Activated T-cell treated with anti-CD3 and anti-CD28 coated beads, Interleukin-2, amount 50 U/mL, for 4 hours (primary cell): ENCODE measurements around the gene SDR39U1. TPM values are rescaled to one million over a fixed set of nuclear protein-coding genes. Genes with fewer than 3 reads are reported as not detected.
"Not testable (repeated sequence)": the region's sequence is repeated elsewhere in the genome, so short reads cannot be mapped to it uniquely, and the experiment has no call there.

Source experiments
- ATAC-seq, 2 donors: fragments of 200-7000 bp; cut with Tn5 transposase; one replicate each; pipeline ENCODE4 v1.10.0; 2021
- DNase-seq: peaks from one replicate; pipeline ENCODE4 v3.0.0-alpha.2; 2020
- H3K27me3 Mint-ChIP-seq: one replicate; pipeline ENCODE4 v1.8.0; 2021; ENCODE audit warnings: low read depth, mixed read lengths
- H3K36me3 Mint-ChIP-seq: one replicate; pipeline ENCODE4 v1.8.0; 2022; ENCODE audit warnings: mixed read lengths; ENCODE audit not compliant: insufficient read depth
- H3K4me1 Mint-ChIP-seq: one replicate; pipeline ENCODE4 v1.8.0; 2021; ENCODE audit warnings: low read depth, mixed read lengths
- H3K4me3 Mint-ChIP-seq: one replicate; pipeline ENCODE4 v1.8.0; 2021; ENCODE audit warnings: mild to moderate bottlenecking, moderate library complexity, mixed read lengths
- H3K9me3 Mint-ChIP-seq: one replicate; pipeline ENCODE4 v1.8.0; 2021; ENCODE audit warnings: mixed read lengths
- total RNA-seq, 3 donors: library from RNA; stranded (reverse); gene quantifications; one replicate each; pipeline ENCODE4 v1.2.1, GENCODE V29; 2021

SDR39U1 gene
- total RNA-seq, 3 donors from 2014 or later = 52.6 to 59.9 (median 59.4) TPM

DNA sequence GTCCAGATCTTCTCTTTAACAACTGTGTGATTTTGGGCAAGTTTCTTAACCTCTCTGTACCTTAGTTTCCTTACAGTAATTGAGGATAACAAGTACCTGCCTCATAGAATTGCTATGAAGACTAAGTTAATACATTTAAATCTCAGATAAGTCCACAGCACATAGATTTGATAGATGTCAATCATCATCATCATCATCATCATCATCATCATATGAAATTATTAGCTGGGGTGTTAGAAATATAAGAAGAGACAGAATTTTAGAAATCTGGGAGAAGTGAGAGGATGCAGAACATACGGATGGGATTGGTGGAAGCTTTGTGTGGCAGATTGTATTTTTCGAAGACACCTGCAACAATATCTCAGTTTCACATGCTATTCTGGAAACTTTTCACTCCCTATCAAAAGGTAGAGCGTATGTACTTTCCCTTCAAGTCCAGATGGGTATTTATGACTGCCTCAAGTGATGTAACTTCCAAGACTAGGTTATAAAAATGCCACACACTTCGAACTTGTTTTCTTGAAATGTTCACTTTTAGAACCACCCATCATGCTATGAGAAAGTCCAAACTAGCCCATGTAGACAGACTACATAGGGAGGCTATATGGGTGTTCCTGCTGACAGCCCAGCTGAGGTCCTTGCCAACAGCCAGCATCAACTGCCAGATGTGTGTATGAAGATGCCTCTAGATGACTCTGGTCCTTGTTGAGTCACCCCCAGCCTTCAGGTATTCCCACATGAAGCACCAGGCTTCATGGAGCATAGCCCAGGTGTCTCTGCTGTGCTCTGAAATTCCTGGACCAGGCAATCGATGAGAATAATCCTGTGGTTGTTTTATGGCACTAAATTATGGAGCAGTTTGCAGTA lies 20.7 kb upstream of the SDR39U1 start:
- H3K9me3 Mint-ChIP-seq = no peaks in the 10 kb centered on the region
- no peaks in the 10 kb centered on the region for H3K27me3 Mint-ChIP-seq
- H3K36me3 Mint-ChIP-seq = peaks cover 3% of the 10 kb centered on the region
- ATAC-seq (no peak), DNase-seq (no peak)
- H3K4me1 Mint-ChIP-seq = peaks cover 32% of the 10 kb centered on the region
- H3K4me3 Mint-ChIP-seq = no peak overlapping the region

DNA sequence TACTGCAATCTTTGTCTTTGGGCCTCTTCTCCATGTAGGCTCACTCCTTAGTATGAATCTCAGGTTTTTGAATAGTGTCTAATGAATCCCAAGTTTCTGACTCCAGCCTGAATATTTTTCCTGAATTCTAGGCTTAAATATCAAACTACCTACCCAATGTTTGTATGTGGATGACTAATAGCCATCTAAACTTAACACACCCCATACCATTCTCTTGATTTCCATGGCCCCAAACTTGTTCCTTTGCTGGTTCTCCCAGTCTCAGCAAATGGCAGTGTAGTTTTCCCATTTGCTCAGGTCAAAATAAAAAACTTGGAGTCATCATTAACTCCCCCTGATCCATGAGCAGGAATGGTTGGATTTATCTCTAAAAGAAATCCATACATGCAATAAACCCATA lies 18.8 kb upstream of the SDR39U1 start:
- ATAC-seq = no peak
- DNase-seq = no peak
- H3K9me3 Mint-ChIP-seq = peaks cover 4% of the 10 kb centered on the region
- no peaks in the 10 kb centered on the region for H3K27me3 Mint-ChIP-seq
- H3K36me3 Mint-ChIP-seq = peaks cover 5% of the 10 kb centered on the region
- H3K4me1 Mint-ChIP-seq = peaks cover 35% of the 10 kb centered on the region
- H3K4me3 Mint-ChIP-seq = no peak overlapping the region

- Mint-ChIP-seq H3K27me3 (no peaks in the 10 kb centered on the region), H3K4me1 (peaks cover 17% of the 10 kb centered on the region), H3K4me3 (no peak overlapping the region), H3K9me3 (peaks cover 4% of the 10 kb centered on the region), H3K36me3 (peaks cover 5% of the 10 kb centered on the region)
- no peak for DNase-seq
- ATAC-seq = no peak
Observed at GRCh38 chr14:24459331-24459730, 16.8 kb upstream of the SDR39U1 start.

DNA sequence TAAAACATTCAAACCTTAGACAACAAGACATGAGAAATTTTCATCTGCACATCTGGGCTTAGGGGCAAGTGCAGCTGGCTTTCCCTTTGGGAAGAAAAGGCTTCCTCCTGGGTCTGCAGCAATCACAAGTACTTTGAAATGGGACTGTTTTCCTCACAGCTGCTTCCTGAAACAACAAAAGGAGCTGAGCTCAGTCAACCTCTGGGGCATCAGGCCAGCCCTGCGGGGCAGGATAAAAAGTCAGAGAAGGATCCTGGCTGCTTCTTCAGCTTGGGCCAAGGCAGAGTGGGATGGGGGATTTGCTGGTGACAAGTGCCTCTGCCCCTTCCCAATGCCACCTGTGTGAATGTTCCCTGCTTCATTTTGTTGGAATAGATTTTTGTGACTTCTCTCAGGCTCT lies 16.2 kb upstream of the SDR39U1 start:
- no peaks in the 10 kb centered on the region for H3K27me3 Mint-ChIP-seq
- H3K9me3 Mint-ChIP-seq = peaks cover 4% of the 10 kb centered on the region
- no peak for DNase-seq
- H3K4me3 Mint-ChIP-seq = no peak overlapping the region
- H3K36me3 Mint-ChIP-seq = peaks cover 5% of the 10 kb centered on the region
- H3K4me1 Mint-ChIP-seq = peaks cover 11% of the 10 kb centered on the region
- no peak for ATAC-seq

DNA sequence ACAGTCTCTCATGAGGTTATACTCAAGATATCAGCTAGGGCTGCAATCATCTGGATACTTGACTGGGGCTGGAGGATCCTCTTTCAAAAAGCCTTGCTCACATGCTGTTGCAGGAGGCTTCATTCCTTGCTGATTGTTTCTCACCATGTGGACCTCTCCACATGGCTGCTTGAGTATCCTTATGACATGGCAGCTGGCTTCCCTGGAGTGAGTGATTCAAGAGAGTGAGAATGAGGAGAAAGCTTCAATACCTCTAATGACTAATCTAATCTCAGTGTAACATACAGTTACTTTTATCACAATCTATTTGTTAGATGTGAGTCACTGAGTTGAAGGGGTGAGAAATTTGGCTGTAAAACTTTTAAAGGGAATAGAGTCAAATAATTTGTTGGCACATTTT lies 14.4 kb upstream of the SDR39U1 start:
- H3K36me3 Mint-ChIP-seq = peaks cover 11% of the 10 kb centered on the region
- H3K4me3 Mint-ChIP-seq = no peak overlapping the region
- DNase-seq (no peak), ATAC-seq (peak; percentile 80 to 83)
- no peaks in the 10 kb centered on the region for H3K27me3 Mint-ChIP-seq
- H3K9me3 Mint-ChIP-seq = peaks cover 4% of the 10 kb centered on the region
- peaks cover 4% of the 10 kb centered on the region for H3K4me1 Mint-ChIP-seq

GRCh38 chr14:24450828-24451227 lies 8.3 kb upstream of the SDR39U1 start:
- not testable (repeated sequence) for H3K27me3 Mint-ChIP-seq, DNase-seq, H3K4me1 Mint-ChIP-seq, H3K9me3 Mint-ChIP-seq, ATAC-seq, H3K4me3 Mint-ChIP-seq
- H3K36me3 Mint-ChIP-seq = peaks cover 20% of the 10 kb centered on the region

GRCh38 chr14:24443053-24443665 lies 583 bp upstream of the SDR39U1 start:
- Mint-ChIP-seq H3K4me3 (peak overlapping the region; percentile 94), H3K36me3 (peaks cover 22% of the 10 kb centered on the region), H3K4me1 (peaks cover 40% of the 10 kb centered on the region), H3K27me3 (no peaks in the 10 kb centered on the region), H3K9me3 (no peaks in the 10 kb centered on the region)
- DNase-seq = no peak
- ATAC-seq = no peak

DNA sequence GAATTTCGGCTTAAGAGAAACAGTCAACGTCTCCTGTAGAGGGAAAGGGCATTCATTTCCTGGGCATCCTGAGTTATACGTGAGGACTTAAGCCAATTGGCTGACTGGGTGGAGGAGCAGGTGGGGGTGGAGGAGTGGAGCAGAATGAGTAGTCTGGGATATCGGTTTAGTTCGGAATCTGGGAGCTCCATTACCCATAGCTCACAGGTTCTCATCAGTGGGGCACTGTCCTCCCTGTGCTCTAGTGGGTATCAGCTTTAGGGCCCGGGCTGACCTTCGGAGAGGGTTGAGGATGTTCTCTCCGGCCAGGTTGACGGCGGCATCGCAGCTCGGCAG lies 704 bp downstream of the SDR39U1 start:
- ATAC-seq = no peak
- peaks cover 28% of the 10 kb centered on the region for H3K36me3 Mint-ChIP-seq
- H3K27me3 Mint-ChIP-seq = no peaks in the 10 kb centered on the region
- peak overlapping the region; percentile 94 for H3K4me3 Mint-ChIP-seq
- no peak for DNase-seq
- peaks cover 53% of the 10 kb centered on the region for H3K4me1 Mint-ChIP-seq
- H3K9me3 Mint-ChIP-seq = no peaks in the 10 kb centered on the region

DNA sequence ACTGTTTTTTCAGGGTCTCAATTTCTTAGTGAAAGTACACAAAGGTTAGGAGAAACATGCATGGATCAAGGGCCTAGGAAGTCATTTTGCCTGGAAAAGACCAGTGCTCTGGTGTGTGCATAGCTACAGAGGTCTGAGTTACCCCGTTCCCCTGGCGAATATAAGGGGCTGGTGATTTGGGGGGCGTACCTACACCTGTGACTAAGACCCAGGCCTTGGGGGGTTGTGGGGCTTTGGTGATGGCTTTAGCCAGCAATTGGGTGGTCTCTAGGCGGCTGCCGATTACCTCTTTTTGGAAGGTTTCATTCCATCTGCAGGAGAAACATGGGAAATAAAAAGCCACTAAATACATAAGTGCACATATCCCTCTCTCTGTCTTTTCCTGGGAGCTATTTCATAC lies 1.1 kb downstream of the SDR39U1 start:
- Mint-ChIP-seq H3K9me3 (no peaks in the 10 kb centered on the region), H3K4me3 (peak overlapping the region; percentile 94), H3K4me1 (peaks cover 57% of the 10 kb centered on the region), H3K27me3 (no peaks in the 10 kb centered on the region), H3K36me3 (peaks cover 30% of the 10 kb centered on the region)
- DNase-seq (no peak), ATAC-seq (no peak)

DNA sequence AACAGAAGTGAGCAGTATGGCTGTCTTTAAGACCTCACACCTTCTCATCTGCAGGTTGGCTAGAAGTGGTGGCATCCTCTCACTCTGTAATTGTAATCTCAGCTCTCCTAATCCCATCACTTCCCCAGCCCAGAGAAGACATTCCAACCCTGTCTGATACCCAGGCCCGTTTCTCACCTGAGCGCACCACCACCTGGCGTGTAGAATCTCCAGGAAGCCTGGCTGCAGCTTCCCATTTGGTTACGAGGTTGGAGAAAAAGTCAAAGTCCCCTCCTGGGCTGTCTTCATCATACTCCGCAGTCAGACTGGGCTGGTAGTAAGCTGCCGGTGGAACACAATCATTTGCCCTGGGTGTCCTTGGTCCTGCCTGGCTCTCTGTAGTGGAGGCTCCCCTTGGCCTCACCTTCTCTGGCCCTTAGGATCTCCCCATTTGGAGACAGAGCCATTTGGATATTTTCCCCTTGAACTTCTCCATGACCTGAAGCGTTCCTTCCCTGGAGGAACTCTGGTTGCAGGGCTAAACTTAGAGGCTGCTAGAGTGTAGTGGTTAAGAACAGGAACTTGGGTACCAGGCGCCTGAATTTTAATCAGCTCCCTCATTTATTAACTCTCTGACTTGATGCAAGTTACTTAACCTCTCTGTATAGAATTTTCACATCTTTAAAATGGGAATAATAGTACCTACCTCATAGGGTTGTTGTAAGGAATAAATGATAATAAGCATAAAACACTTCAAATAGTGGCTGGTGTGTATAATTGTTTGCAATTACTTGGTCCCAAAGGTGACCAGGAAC lies 1.8 kb downstream of the SDR39U1 start:
- Mint-ChIP-seq H3K27me3 (no peaks in the 10 kb centered on the region), H3K36me3 (peaks cover 29% of the 10 kb centered on the region)

DNA sequence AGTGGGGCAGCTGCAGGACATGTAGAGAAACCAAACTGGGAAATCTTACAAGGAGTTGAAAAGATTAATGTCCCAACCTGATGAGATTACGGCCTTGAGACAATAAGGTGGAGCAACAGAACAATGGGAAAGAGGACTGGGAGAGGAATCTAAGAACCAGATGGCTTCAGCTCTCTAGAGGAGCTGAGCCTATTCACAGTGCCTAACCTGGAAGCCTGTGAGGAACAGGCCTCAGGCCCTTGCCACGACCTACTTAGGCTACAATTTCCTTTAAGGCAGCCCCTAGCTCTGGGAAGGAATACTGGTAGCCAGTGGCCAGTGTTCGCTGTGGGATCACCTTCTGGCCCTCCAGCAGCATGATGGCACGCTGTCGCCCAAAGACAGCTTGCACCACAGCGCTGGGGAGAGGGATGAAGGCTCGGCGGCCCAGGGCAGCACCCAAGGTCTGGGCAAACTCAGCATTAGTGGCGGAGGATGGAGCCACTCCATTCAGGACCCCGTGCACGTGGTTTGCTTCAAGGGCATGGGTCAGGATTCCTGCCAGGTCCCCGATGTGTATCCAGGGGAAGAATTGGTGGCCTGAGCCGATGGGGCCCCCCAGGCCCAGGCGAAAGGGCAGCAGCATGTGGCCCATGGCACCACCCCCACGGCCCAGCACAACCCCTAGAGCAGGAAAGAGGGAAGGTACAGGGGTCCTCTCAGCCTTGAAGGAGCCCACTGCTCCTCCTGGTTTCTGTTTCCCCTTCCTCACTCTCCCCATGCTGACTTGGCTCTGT lies 2.6 kb downstream of the SDR39U1 start:
- H3K4me3 Mint-ChIP-seq = no peak overlapping the region

More for the DNA sequence above, 1.8 kb downstream of the SDR39U1 start:
- ATAC-seq (no peak), DNase-seq (no peak)
- no peaks in the 10 kb centered on the region for H3K9me3 Mint-ChIP-seq
- peak overlapping the region; percentile 94 for H3K4me3 Mint-ChIP-seq
- peaks cover 62% of the 10 kb centered on the region for H3K4me1 Mint-ChIP-seq

GRCh38 chr14:24439257-24439656 lies 3.3 kb downstream of the SDR39U1 start:
- DNase-seq (no peak), ATAC-seq (no peak)

More for the DNA sequence above, 2.6 kb downstream of the SDR39U1 start:
- no peaks in the 10 kb centered on the region for H3K9me3 Mint-ChIP-seq
- no peak for DNase-seq
- H3K4me1 Mint-ChIP-seq = peaks cover 64% of the 10 kb centered on the region
- H3K27me3 Mint-ChIP-seq = no peaks in the 10 kb centered on the region
- H3K36me3 Mint-ChIP-seq = peaks cover 33% of the 10 kb centered on the region
- ATAC-seq = no peak

GRCh38 chr14:24438223-24439097 lies 4.1 kb downstream of the SDR39U1 start:
- H3K4me3 Mint-ChIP-seq = no peak overlapping the region
- ATAC-seq (no peak), DNase-seq (no peak)
- H3K36me3 Mint-ChIP-seq = peaks cover 38% of the 10 kb centered on the region
- H3K4me1 Mint-ChIP-seq = peaks cover 63% of the 10 kb centered on the region
- no peaks in the 10 kb centered on the region for H3K27me3 Mint-ChIP-seq
- no peaks in the 10 kb centered on the region for H3K9me3 Mint-ChIP-seq

More at GRCh38 chr14:24439257-24439656, 3.3 kb downstream of the SDR39U1 start:
- H3K4me3 Mint-ChIP-seq = no peak overlapping the region
- H3K4me1 Mint-ChIP-seq = peaks cover 64% of the 10 kb centered on the region
- H3K9me3 Mint-ChIP-seq = no peaks in the 10 kb centered on the region
- peaks cover 33% of the 10 kb centered on the region for H3K36me3 Mint-ChIP-seq
- no peaks in the 10 kb centered on the region for H3K27me3 Mint-ChIP-seq
